Astrocyte (in vitro differentiated cells and primary cell): ENCODE data around the gene MCUR1. TPM values are rescaled to one million over a fixed set of nuclear protein-coding genes. Genes with fewer than 3 reads are reported as not detected.

Experiments
- DNase-seq: peaks from one replicate; pipeline ENCODE4 v3.0.0-alpha.2; 2010; ENCODE audit warnings: low read depth
- FAIRE-seq: peaks from 2 replicates; lab custom pipeline; 2011; peaks lifted over from hg19 to GRCh38; lab: Jason Lieb, UNC
- H2AFZ ChIP-seq: 2 replicates; pipeline ENCODE4 v1.6.0; 2012; ENCODE audit warnings: low read depth, low read length, inconsistent platforms
- H3K27ac ChIP-seq: 2 replicates; pipeline ENCODE4 v1.5.1; 2011; ENCODE audit warnings: low read depth, low read length, inconsistent platforms
- H3K27me3 ChIP-seq: 2 replicates; pipeline ENCODE4 v1.6.0; 2011; ENCODE audit warnings: low read length, inconsistent platforms; ENCODE audit not compliant: insufficient read depth
- H3K36me3 ChIP-seq: 2 replicates; pipeline ENCODE4 v1.5.1; 2011; ENCODE audit warnings: low read length, inconsistent platforms; ENCODE audit not compliant: insufficient read depth
- H3K4me1 ChIP-seq: 2 replicates; pipeline ENCODE4 v1.5.1; 2011; ENCODE audit warnings: low read length, inconsistent platforms; ENCODE audit not compliant: insufficient read depth
- H3K4me2 ChIP-seq: 2 replicates; pipeline ENCODE4 v1.6.0; 2012; ENCODE audit warnings: low read length, inconsistent platforms
- H3K4me3 ChIP-seq: 2 replicates; pipeline ENCODE4 v1.5.1; 2011; ENCODE audit warnings: low read depth, mild to moderate bottlenecking, low read length, inconsistent platforms; ENCODE audit not compliant: insufficient read depth
- H3K79me2 ChIP-seq: 2 replicates; pipeline ENCODE4 v1.6.0; 2012; ENCODE audit warnings: mild to moderate bottlenecking, low read length, inconsistent platforms; ENCODE audit not compliant: insufficient read depth
- H3K9ac ChIP-seq: 2 replicates; pipeline ENCODE4 v1.6.0; 2012; ENCODE audit warnings: mild to moderate bottlenecking, low read length, inconsistent platforms
- H3K9me3 ChIP-seq: 2 replicates; pipeline ENCODE4 v1.5.1; 2012; ENCODE audit warnings: low read depth, mild to moderate bottlenecking, low read length, inconsistent platforms; ENCODE audit not compliant: insufficient read depth
- H4K20me1 ChIP-seq: 2 replicates; pipeline ENCODE4 v1.6.0; 2012; ENCODE audit warnings: low read length, inconsistent platforms; ENCODE audit not compliant: insufficient read depth
- H3K27ac Mint-ChIP-seq: one replicate; pipeline ENCODE4 v1.8.0; 2021; ENCODE audit warnings: mild to moderate bottlenecking, mixed read lengths; ENCODE audit not compliant: unreplicated experiment
- H3K27me3 Mint-ChIP-seq: one replicate; pipeline ENCODE4 v1.8.0; 2021; ENCODE audit warnings: low read depth, mixed read lengths; ENCODE audit not compliant: unreplicated experiment
- H3K36me3 Mint-ChIP-seq: one replicate; pipeline ENCODE4 v1.8.0; 2021; ENCODE audit warnings: low read depth, mixed read lengths; ENCODE audit not compliant: unreplicated experiment
- H3K4me1 Mint-ChIP-seq: one replicate; pipeline ENCODE4 v1.8.0; 2021; ENCODE audit warnings: low read depth, mixed read lengths; ENCODE audit not compliant: unreplicated experiment
- H3K4me3 Mint-ChIP-seq: one replicate; pipeline ENCODE4 v1.8.0; 2021; ENCODE audit warnings: mild to moderate bottlenecking, moderate library complexity, mixed read lengths; ENCODE audit not compliant: unreplicated experiment
- H3K9me3 Mint-ChIP-seq: one replicate; pipeline ENCODE4 v1.8.0; 2021; ENCODE audit warnings: mild to moderate bottlenecking, mixed read lengths; ENCODE audit not compliant: unreplicated experiment
- EZH2 ChIP-seq: IDR thresholded peaks from 2 replicates; pipeline ENCODE4 v1.6.1; 2012; ENCODE audit warnings: mild to moderate bottlenecking, low read length, inconsistent platforms; ENCODE audit not compliant: insufficient read depth
- total RNA-seq: library from RNA; stranded (reverse); gene quantifications from 2 replicates; pipeline ENCODE4 v1.2.1, GENCODE V29; 2021
- TF ChIP-seq, protein P1 (sequence below): IDR thresholded peaks from 2 replicates; pipeline ENCODE4 v1.5.1; 2011; ENCODE audit warnings: low read depth, mild to moderate bottlenecking, inconsistent platforms, low read length, moderate library complexity; ENCODE audit not compliant: insufficient read depth

MCUR1 gene
- total RNA-seq, 1 donor from 2014 or later = 21.5 TPM

DNA sequence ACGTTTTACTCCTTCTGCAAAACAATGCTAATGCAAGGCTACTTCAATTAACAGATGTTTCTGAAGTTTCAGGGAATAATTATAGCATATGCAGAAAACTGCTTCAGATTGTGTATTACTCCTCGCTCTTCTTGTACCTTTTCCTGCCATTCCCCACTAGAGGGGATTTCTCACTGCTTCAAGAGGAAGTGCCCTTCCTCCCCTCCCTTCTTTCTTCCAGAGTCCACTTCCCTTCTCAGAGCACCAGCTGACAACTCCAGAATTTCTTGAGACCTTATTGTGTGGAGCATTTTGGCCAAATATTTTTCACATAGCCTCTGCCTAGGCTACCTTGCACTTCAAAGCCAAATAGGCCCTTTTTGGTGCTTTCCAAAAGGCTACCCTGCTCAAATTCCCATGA, 12.7 kb upstream of the MCUR1 start:
- no peaks in the 10 kb centered on the region for H3K36me3 ChIP-seq
- H3K79me2 ChIP-seq = no peaks in the 10 kb centered on the region
- no peaks in the 10 kb centered on the region for H3K4me1 ChIP-seq
- H3K4me3 ChIP-seq = no peak overlapping the region
- no peak for TF ChIP-seq EZH2
- TF ChIP-seq, protein P1, sequence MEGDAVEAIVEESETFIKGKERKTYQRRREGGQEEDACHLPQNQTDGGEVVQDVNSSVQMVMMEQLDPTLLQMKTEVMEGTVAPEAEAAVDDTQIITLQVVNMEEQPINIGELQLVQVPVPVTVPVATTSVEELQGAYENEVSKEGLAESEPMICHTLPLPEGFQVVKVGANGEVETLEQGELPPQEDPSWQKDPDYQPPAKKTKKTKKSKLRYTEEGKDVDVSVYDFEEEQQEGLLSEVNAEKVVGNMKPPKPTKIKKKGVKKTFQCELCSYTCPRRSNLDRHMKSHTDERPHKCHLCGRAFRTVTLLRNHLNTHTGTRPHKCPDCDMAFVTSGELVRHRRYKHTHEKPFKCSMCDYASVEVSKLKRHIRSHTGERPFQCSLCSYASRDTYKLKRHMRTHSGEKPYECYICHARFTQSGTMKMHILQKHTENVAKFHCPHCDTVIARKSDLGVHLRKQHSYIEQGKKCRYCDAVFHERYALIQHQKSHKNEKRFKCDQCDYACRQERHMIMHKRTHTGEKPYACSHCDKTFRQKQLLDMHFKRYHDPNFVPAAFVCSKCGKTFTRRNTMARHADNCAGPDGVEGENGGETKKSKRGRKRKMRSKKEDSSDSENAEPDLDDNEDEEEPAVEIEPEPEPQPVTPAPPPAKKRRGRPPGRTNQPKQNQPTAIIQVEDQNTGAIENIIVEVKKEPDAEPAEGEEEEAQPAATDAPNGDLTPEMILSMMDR = no peak
- FAIRE-seq (no peak), DNase-seq (no peak)
- Mint-ChIP-seq H3K36me3 (no peaks in the 10 kb centered on the region), H3K4me3 (no peak overlapping the region), H3K9me3 (peaks cover 7% of the 10 kb centered on the region), H3K27me3 (no peaks in the 10 kb centered on the region), H3K4me1 (no peaks in the 10 kb centered on the region), H3K27ac (no peak overlapping the region)
- H3K9ac ChIP-seq = no peak overlapping the region
- H4K20me1 ChIP-seq = no peaks in the 10 kb centered on the region
- H3K27me3 ChIP-seq = no peaks in the 10 kb centered on the region
- no peak overlapping the region for H2AFZ ChIP-seq
- no peak overlapping the region for H3K4me2 ChIP-seq
- H3K9me3 ChIP-seq = no peaks in the 10 kb centered on the region
- H3K27ac ChIP-seq = no peak overlapping the region

DNA sequence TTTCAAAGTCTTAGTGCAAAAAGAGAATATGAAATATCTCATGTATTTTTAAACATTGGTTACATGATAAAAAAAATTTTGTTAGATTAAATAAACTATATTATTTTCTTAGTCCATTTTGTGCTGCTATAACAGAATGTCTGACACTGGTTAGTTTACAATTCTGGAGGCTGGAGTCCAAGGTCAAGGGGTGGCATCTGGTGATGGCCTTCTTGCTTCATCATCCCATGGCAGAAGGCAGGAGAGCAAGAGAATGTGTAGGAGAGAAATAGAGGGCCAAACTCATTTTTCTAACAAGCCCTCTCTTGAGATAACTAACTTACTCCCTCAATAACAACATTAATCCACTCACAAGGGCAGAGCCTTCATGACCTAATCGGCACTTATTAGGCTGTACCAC, 11.5 kb upstream of the MCUR1 start:
- Mint-ChIP-seq H3K36me3 (no peaks in the 10 kb centered on the region), H3K4me3 (no peak overlapping the region), H3K4me1 (no peaks in the 10 kb centered on the region), H3K27ac (no peak overlapping the region), H3K27me3 (no peaks in the 10 kb centered on the region), H3K9me3 (peaks cover 7% of the 10 kb centered on the region)
- DNase-seq (no peak), FAIRE-seq (no peak)
- Histone ChIP-seq H3K9me3 (no peaks in the 10 kb centered on the region), H3K9ac (no peak overlapping the region), H3K27ac (no peak overlapping the region), H3K4me2 (no peak overlapping the region), H3K27me3 (no peaks in the 10 kb centered on the region), H3K36me3 (no peaks in the 10 kb centered on the region), H3K79me2 (no peaks in the 10 kb centered on the region), H2AFZ (no peak overlapping the region), H3K4me3 (no peak overlapping the region), H3K4me1 (no peaks in the 10 kb centered on the region), H4K20me1 (no peaks in the 10 kb centered on the region)
- TF ChIP-seq, protein P1 = no peak
- TF ChIP-seq EZH2 = no peak

DNA sequence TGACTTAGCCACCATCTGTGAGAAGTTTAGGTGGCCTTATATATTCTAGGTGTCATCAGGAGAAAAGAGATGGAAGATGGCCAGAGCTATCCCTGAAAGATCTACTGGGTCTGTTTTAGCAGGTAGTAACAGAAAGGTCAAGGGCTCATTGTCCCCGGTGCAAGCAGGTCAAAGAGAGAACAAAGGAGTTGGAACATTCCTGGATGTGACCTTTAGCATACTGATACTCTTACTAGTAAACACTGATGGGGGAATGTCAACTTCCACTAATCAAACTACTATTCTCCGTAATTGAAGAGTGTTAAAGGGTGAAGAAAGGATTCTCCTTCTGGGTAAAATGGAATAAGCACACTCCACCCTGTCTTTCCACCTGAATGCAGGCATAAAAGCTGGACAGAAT, 4.0 kb upstream of the MCUR1 start:
- no peak for DNase-seq
- H3K27me3 Mint-ChIP-seq = no peaks in the 10 kb centered on the region
- H3K4me3 Mint-ChIP-seq = no peak overlapping the region
- Histone ChIP-seq H3K27ac (no peak overlapping the region), H3K4me1 (no peaks in the 10 kb centered on the region), H3K4me2 (no peak overlapping the region), H4K20me1 (no peaks in the 10 kb centered on the region), H2AFZ (no peak overlapping the region), H3K27me3 (no peaks in the 10 kb centered on the region), H3K4me3 (no peak overlapping the region), H3K9ac (no peak overlapping the region), H3K9me3 (no peaks in the 10 kb centered on the region), H3K36me3 (no peaks in the 10 kb centered on the region), H3K79me2 (peaks cover 4% of the 10 kb centered on the region)
- TF ChIP-seq EZH2 = no peak
- TF ChIP-seq, protein P1 = no peak
- H3K27ac Mint-ChIP-seq = no peak overlapping the region
- H3K4me1 Mint-ChIP-seq = no peaks in the 10 kb centered on the region
- H3K9me3 Mint-ChIP-seq = no peaks in the 10 kb centered on the region
- no peak for FAIRE-seq
- no peaks in the 10 kb centered on the region for H3K36me3 Mint-ChIP-seq
